ENCODE results near the gene PCMTD2. TPM values are rescaled to one million over a fixed set of nuclear protein-coding genes. Genes with fewer than 3 reads are reported as not detected.
A peak's percentile ranks its signal among the peaks of the same experiment; 100 is the strongest.

The PCMTD2 gene
- total RNA-seq, 1 donor from 2014 or later = 19.0 TPM

DNA sequence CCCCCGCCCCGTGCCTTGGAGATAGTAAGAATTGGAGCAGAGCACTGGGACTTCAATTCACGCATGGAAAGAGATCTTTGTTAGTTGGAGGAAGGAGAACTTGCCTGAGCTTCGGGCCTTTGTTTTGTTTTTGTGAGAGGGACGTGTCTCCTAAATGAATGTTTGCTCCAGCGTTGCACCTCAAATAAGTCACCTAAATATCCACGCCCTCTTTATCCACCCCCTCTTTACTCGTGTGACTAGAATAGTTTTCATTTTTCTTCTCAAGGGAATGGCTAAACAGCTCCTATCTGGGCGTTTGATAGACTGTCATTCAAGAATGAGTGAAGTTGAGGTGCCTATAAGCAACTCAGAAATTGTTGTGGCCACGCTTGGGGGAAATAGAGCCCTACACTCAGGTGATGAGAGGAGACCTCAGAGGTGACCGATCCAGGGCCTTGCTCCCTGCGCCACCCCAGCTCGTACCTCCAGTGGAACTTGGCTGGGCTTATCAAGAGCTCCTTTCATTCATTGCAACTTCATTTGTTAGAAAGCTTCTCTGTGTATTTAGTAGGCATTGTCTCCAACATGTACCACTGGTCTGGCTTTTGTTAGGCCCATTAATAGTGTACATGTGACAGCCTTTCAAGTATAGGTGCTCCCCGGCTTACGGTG is 861 bp downstream of the PCMTD2 start:
- FAIRE-seq (no peak), DNase-seq (ENCODE audit: low read depth) (peak; percentile 19)
- H3K36me3 ChIP-seq (ENCODE audit: control insufficient read depth, insufficient read depth, low read length) = no peaks in the 10 kb centered on the region
- H3K27me3 ChIP-seq (ENCODE audit: control insufficient read depth, insufficient read depth, low read length) = no peaks in the 10 kb centered on the region
- TF ChIP-seq, protein P1, sequence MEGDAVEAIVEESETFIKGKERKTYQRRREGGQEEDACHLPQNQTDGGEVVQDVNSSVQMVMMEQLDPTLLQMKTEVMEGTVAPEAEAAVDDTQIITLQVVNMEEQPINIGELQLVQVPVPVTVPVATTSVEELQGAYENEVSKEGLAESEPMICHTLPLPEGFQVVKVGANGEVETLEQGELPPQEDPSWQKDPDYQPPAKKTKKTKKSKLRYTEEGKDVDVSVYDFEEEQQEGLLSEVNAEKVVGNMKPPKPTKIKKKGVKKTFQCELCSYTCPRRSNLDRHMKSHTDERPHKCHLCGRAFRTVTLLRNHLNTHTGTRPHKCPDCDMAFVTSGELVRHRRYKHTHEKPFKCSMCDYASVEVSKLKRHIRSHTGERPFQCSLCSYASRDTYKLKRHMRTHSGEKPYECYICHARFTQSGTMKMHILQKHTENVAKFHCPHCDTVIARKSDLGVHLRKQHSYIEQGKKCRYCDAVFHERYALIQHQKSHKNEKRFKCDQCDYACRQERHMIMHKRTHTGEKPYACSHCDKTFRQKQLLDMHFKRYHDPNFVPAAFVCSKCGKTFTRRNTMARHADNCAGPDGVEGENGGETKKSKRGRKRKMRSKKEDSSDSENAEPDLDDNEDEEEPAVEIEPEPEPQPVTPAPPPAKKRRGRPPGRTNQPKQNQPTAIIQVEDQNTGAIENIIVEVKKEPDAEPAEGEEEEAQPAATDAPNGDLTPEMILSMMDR (IDR thresholded peaks at IDR 0.05; ENCODE audit: insufficient read depth, low read length, severe bottlenecking) = no peak
- H3K4me3 ChIP-seq (ENCODE audit: low read depth, low read length) = peak overlapping the region; percentile 74

DNA sequence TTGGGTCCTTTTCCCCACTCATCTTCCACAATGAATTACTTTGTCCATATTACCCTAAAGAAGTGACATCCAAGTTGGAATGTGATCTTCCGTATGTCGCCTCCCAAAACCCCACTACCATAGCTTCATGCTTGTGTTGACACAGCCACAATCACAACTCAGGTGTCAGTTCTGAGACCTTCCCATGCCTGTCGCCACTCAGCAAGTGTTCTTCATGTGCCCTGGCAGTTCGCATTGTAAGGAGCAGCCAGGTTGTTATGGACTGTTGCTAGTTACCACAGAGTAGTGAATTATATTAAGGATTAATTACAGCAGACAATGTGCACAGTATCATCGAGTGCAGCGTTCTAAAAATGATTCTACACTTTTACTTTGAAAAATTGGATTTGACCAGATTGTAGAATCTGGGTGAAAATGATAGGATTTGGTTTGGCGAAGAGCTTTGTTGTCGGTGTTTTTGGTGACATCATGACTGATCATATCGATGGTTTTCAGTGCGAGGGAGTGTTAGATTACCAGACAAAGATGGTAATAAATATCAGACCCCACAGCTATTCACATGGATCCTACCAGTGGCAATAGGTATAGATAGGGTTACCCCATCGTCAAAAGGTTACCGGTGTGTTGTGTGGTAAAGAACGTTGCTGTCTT is 1.7 kb downstream of the PCMTD2 start:
- Histone ChIP-seq H3K4me3 (ENCODE audit: low read depth, low read length) (no peak overlapping the region), H3K27me3 (ENCODE audit: control insufficient read depth, insufficient read depth, low read length) (no peaks in the 10 kb centered on the region), H3K36me3 (ENCODE audit: control insufficient read depth, insufficient read depth, low read length) (no peaks in the 10 kb centered on the region)
- no peak for DNase-seq (ENCODE audit: low read depth)
- TF ChIP-seq, protein P1 (IDR thresholded peaks at IDR 0.05; ENCODE audit: insufficient read depth, low read length, severe bottlenecking) = no peak
- no peak for FAIRE-seq

DNA sequence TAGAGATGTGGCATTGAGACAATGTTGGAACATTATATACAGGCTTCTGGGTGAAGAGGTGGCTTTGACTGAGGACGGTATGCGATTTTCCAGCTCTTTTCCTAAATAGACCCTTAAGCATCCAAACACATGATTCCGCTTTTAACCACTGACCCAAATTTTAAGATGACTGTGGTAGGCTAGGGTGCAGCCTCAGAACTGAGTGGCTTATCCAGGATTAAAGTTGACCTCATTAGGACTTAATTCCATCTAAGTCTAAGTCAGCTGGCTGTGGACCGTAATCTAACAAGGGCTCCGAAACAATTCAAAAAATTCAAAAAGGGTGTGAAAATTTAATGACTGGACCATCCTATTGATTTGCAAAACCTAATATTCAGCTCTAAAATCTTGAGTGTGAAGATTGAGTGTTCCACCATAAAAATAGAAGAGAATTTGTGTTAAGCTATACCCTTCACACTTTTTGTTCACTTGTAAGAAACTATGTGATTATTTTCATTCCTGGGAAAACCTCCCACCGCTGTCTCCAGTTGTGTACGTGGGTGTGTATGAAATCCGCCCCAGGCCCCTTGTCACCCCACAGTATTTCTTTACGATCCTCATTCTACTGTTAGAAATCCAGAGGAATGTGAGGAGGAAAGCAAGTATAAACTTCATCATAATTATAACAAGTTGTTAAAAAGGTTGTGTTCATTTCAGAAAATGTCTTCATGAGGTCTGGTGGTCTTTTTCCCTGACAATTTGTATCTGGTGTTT is 2.7 kb downstream of the PCMTD2 start:
- DNase-seq (ENCODE audit: low read depth) (no peak), FAIRE-seq (no peak)
- Histone ChIP-seq H3K4me3 (ENCODE audit: low read depth, low read length) (no peak overlapping the region), H3K27me3 (ENCODE audit: control insufficient read depth, insufficient read depth, low read length) (no peaks in the 10 kb centered on the region), H3K36me3 (ENCODE audit: control insufficient read depth, insufficient read depth, low read length) (no peaks in the 10 kb centered on the region)
- TF ChIP-seq, protein P1 (IDR thresholded peaks at IDR 0.05; ENCODE audit: insufficient read depth, low read length, severe bottlenecking) = no peak

DNA sequence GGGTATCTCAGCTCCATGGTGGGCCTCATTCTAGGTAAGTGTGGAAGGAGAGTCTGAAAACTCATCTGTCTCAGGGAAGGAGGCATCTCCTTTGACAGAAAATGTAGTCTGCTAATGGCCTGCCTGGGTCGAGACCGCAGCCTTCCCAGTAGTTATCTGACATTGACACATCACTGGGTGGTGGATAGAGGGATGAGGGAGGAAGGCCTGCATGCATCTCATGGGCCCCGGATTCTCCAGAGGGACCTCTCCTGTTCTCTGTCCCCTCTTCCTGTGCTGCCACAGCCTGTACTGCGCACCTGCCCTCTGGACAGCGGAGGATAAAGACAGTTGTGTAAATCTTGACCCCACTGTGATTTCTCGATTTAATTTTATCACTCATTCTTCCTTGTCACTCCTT is 4.7 kb downstream of the PCMTD2 start:
- DNase-seq (ENCODE audit: low read depth) = no peak
- TF ChIP-seq, protein P1 (IDR thresholded peaks at IDR 0.05; ENCODE audit: insufficient read depth, low read length, severe bottlenecking) = no peak
- FAIRE-seq = no peak
- Histone ChIP-seq H3K27me3 (ENCODE audit: control insufficient read depth, insufficient read depth, low read length) (no peaks in the 10 kb centered on the region), H3K36me3 (ENCODE audit: control insufficient read depth, insufficient read depth, low read length) (no peaks in the 10 kb centered on the region), H3K4me3 (ENCODE audit: low read depth, low read length) (no peak overlapping the region)

DNA sequence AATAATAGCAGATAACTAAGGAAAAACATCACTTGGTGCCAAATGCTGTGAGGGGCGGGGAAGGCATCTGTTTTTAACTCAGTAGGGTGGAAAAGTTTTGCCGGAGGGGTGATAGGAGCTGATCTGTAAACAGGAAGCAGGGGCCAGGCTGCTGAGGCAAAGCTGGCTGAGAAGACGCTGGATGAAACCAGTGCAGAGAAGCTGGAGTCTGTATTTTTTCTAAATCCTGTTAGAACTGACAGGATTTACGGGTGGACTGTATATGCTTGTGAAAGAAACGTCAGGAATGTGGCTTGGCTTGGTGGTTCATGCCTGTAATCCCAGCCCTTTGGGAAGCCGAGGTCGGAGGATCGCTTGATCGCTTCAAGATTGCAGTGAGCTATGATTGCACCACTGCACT is 5.6 kb downstream of the PCMTD2 start:
- DNase-seq (ENCODE audit: low read depth) (no peak), FAIRE-seq (no peak)
- H3K36me3 ChIP-seq (ENCODE audit: control insufficient read depth, insufficient read depth, low read length) = peaks cover 2% of the 10 kb centered on the region
- H3K4me3 ChIP-seq (ENCODE audit: low read depth, low read length) = no peak overlapping the region
- H3K27me3 ChIP-seq (ENCODE audit: control insufficient read depth, insufficient read depth, low read length) = no peaks in the 10 kb centered on the region
- TF ChIP-seq, protein P1 (IDR thresholded peaks at IDR 0.05; ENCODE audit: insufficient read depth, low read length, severe bottlenecking) = no peak
